OCI-LY3 (cell line): Measurements from ENCODE around the gene NUP153.
A peak's percentile ranks its signal among the peaks of the same experiment; 100 is the strongest.

Source experiments
- H2AFZ ChIP-seq: fragments of 200-600, 300-600 bp; shearing (Covaris generic); 2 replicates; pipeline ENCODE4 v1.6.0; 2014; ENCODE audit warnings: antibody characterized with exemption, low read depth, low read length
- H3K27ac ChIP-seq: fragments of 200-600, 300-600 bp; sonication (generic); 2 replicates; pipeline ENCODE4 v1.5.1; 2014; ENCODE audit warnings: mild to moderate bottlenecking, low read length, moderate library complexity, mixed read lengths
- H3K27me3 ChIP-seq: fragments of 200-600, 300-600 bp; sonication (generic); 2 replicates; pipeline ENCODE4 v1.6.1; 2014; ENCODE audit warnings: low read depth, low read length, mixed read lengths
- H3K36me3 ChIP-seq: fragments of 200-600, 300-600 bp; sonication (generic); replicated peaks from 2 replicates; pipeline ENCODE3; 2014; ENCODE audit warnings: low read depth, low read length, mixed read lengths
- H3K4me1 ChIP-seq: fragments of 300-600, 200-600 bp; sonication (generic); 2 replicates; pipeline ENCODE4 v1.6.1; 2014; ENCODE audit warnings: low read length, mixed read lengths
- H3K4me2 ChIP-seq: fragments of 200-600, 300-600 bp; sonication (generic); 2 replicates; pipeline ENCODE4 v1.6.1; 2014; ENCODE audit warnings: low read length, mixed read lengths
- H3K4me3 ChIP-seq: fragments of 300-600, 200-600 bp; sonication (generic); 2 replicates; pipeline ENCODE4 v1.5.1; 2014; ENCODE audit warnings: antibody characterized with exemption, mild to moderate bottlenecking, low read length, moderate library complexity
- H3K79me2 ChIP-seq: fragments of 300-600, 200-600 bp; shearing (Covaris generic); 2 replicates; pipeline ENCODE4 v1.6.1; 2014; ENCODE audit warnings: mild to moderate bottlenecking, low read length, mixed read lengths
- H3K9ac ChIP-seq: fragments of 300-600, 200-600 bp; shearing (Covaris generic); 2 replicates; pipeline ENCODE4 v1.6.0; 2014; ENCODE audit warnings: mild to moderate bottlenecking, low read length, moderate library complexity
- H3K9me3 ChIP-seq: fragments of 200-600, 300-600 bp; shearing (Covaris generic); 2 replicates; pipeline ENCODE4 v1.6.1; 2014; ENCODE audit warnings: low read length, mixed read lengths; ENCODE audit not compliant: insufficient read depth
- H4K20me1 ChIP-seq: fragments of 200-600, 300-600 bp; sonication (generic); 2 replicates; pipeline ENCODE4 v1.6.1; 2016; ENCODE audit warnings: low read length, mixed read lengths; ENCODE audit not compliant: insufficient read depth
- CTCF ChIP-seq: fragments of 200-600, 300-600 bp; sonication (generic); IDR thresholded peaks from 2 replicates; pipeline ENCODE4 v1.5.1; 2014; ENCODE audit warnings: antibody characterized with exemption, low read length, low read depth
- EZH2phosphoT487 ChIP-seq: fragments of 200-600 bp; shearing (Covaris generic); IDR thresholded peaks from 2 replicates; pipeline ENCODE4 v1.6.1; 2018; ENCODE audit warnings: antibody characterized with exemption, mixed run types, low read depth

NUP153 gene

GRCh38 chr6:17602888-17603287, 103.8 kb downstream of the NUP153 start:
- Histone ChIP-seq H4K20me1 (no peaks in the 10 kb centered on the region), H3K79me2 (no peaks in the 10 kb centered on the region), H3K9ac (no peak overlapping the region), H3K9me3 (no peaks in the 10 kb centered on the region), H3K36me3 (no peaks in the 10 kb centered on the region), H3K4me2 (no peak overlapping the region), H3K27me3 (no peaks in the 10 kb centered on the region), H2AFZ (no peak overlapping the region), H3K4me1 (peaks cover 9% of the 10 kb centered on the region; the same call in 1 of the 2 replicates), H3K27ac (no peak overlapping the region), H3K4me3 (no peak overlapping the region)
- TF ChIP-seq CTCF (no peak), EZH2phosphoT487 (no peak)

GRCh38 chr6:17601386-17601703, 105.4 kb downstream of the NUP153 start:
- Histone ChIP-seq H3K9me3 (no peaks in the 10 kb centered on the region), H3K4me3 (peak overlapping the region; percentile 96), H3K4me2 (peak overlapping the region; percentile 93), H3K36me3 (no peaks in the 10 kb centered on the region), H3K4me1 (peaks cover 9% of the 10 kb centered on the region; the same call in 1 of the 2 replicates), H3K79me2 (no peaks in the 10 kb centered on the region), H3K9ac (peak overlapping the region; percentile 73), H3K27ac (no peak overlapping the region), H3K27me3 (no peaks in the 10 kb centered on the region), H4K20me1 (no peaks in the 10 kb centered on the region), H2AFZ (peak overlapping the region; percentile 72)
- no peak for TF ChIP-seq CTCF
- TF ChIP-seq EZH2phosphoT487 = no peak

GRCh38 chr6:17600527-17601385, 106.0 kb downstream of the NUP153 start:
- TF ChIP-seq EZH2phosphoT487 (no peak), CTCF (no peak)
- Histone ChIP-seq H3K9ac (peak overlapping the region; percentile 73), H3K27me3 (no peaks in the 10 kb centered on the region), H2AFZ (peak overlapping the region; percentile 72), H3K4me3 (peak overlapping the region; percentile 96), H3K27ac (peak overlapping the region; percentile 32), H3K9me3 (no peaks in the 10 kb centered on the region), H4K20me1 (no peaks in the 10 kb centered on the region), H3K36me3 (no peaks in the 10 kb centered on the region), H3K79me2 (no peaks in the 10 kb centered on the region), H3K4me1 (peaks cover 9% of the 10 kb centered on the region; the same call in 1 of the 2 replicates), H3K4me2 (peak overlapping the region; percentile 93)

- peak within 1 kb of the TSS; percentile 73 for H3K9ac ChIP-seq
- H3K9me3 ChIP-seq = no peaks in the 10 kb centered on the region
- peaks cover 9% of the 10 kb centered on the region; the same call in 1 of the 2 replicates for H3K4me1 ChIP-seq
- TF ChIP-seq CTCF (no peak), EZH2phosphoT487 (no peak)
- H3K4me3 ChIP-seq = peak within 1 kb of the TSS; percentile 96
- H3K4me2 ChIP-seq = peak within 1 kb of the TSS; percentile 93
- H4K20me1 ChIP-seq = no peaks in the 10 kb centered on the region
- no peaks in the 10 kb centered on the region for H3K79me2 ChIP-seq
- no peaks in the 10 kb centered on the region for H3K36me3 ChIP-seq
- peak within 1 kb of the TSS; percentile 96 for H2AFZ ChIP-seq
- H3K27me3 ChIP-seq = no peaks in the 10 kb centered on the region
- peak within 1 kb of the TSS; percentile 32 for H3K27ac ChIP-seq
Observed at GRCh38 chr6:17599877-17600526, 106.7 kb downstream of the NUP153 start, which contains the start of gene FAM8A1. TSS of gene FAM8A1 (plus strand) at chr6:17600302. CDS start at chr6:17600410, 108 bp downstream.
